Pulmonary artery endothelial cell (primary cell): Measurements from ENCODE around the gene GPRC5D. TPM values are rescaled to one million over a fixed set of nuclear protein-coding genes. Genes with fewer than 3 reads are reported as not detected.

Experiments
- DNase-seq: peaks from one replicate; pipeline ENCODE4 v3.0.0-alpha.2; 2011; ENCODE audit warnings: low read depth, low spot score
- total RNA-seq: library from RNA; depleted of rRNA; stranded (reverse); fragments of >200 nt; gene quantifications from 2 replicates; pipeline ENCODE4 v1.2.3, GENCODE V29; 2014

GPRC5D gene
- total RNA-seq, 1 donor from 2014 or later, result not detected

GRCh38 chr12:12908711-12909110, 43.3 kb downstream of the GPRC5D start:
- no peak for DNase-seq

- DNase-seq, result no peak
Measured at GRCh38 chr12:12908252-12908651, 43.7 kb downstream of the GPRC5D start.

DNA sequence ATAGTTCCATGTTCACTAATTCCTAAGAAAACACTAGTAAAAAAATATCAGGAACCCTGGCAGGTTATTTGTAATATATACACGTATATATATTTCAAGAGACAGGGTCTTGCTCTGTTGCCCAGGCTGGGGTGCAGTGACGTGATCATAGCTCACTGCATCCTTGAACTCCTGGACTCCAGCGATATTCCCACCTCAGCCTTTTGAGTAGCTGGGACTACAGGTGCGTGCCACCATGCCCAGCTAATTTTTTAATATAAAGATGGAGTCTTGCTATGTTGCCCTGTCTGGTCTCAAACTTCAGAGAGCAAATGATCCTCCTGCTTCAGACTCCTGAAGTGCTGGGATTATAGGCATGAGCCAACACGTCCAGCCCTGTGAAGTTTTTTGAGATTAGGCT, 44.4 kb downstream of the GPRC5D start:
- DNase-seq, result no peak

DNA sequence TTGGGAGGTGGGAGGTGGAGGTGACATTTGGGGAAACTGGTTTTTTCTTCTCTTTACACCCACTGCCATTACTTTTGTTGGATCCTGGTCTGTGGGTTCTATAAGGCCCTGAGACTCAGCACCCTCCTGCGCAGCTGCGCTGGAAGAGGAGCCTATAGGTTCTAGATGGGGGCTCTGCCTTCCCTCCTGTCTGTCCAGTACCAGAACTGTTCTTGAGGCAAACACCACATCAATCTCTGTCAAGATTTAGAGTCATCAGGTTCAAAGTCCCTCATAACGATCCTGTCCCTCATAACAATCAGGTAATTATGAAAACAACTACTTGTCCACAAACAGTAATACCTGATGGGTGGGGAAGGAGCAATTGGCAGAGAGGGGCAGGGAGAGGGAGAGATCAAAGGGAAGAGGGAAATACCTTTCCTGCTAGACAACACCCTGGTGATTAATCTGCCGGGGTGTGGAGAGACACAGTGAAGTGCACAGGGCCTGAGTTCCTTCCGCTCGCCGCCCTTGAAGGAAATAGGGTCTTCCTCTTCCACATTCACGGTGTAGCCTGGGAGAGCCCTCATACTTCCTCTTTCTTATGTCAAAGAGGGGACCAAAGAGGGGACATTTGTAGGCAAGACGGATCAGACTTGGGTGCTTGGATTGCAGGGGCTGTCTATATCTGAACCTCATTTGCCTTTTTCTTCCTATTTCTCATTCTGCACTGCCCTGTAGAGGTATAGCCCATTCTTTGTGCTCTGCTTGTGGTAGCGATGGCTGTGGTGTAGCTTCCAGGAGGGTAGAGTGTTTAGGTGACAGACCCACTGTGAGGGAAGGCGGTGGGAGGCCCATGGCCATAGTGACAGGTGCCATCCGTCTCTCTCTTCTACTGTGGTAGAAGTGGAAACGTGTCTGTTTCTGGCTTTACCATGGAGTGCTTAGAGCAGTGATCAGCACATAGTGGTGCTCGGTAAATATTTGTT, 48.0 kb downstream of the GPRC5D start:
- no peak for DNase-seq

GRCh38 chr12:12902036-12902435, 49.9 kb downstream of the GPRC5D start:
- DNase-seq, result no peak

GRCh38 chr12:12901158-12901791, 50.7 kb downstream of the GPRC5D start:
- DNase-seq, result no peak

GRCh38 chr12:12900786-12901157, 51.2 kb downstream of the GPRC5D start:
- no peak for DNase-seq

DNA sequence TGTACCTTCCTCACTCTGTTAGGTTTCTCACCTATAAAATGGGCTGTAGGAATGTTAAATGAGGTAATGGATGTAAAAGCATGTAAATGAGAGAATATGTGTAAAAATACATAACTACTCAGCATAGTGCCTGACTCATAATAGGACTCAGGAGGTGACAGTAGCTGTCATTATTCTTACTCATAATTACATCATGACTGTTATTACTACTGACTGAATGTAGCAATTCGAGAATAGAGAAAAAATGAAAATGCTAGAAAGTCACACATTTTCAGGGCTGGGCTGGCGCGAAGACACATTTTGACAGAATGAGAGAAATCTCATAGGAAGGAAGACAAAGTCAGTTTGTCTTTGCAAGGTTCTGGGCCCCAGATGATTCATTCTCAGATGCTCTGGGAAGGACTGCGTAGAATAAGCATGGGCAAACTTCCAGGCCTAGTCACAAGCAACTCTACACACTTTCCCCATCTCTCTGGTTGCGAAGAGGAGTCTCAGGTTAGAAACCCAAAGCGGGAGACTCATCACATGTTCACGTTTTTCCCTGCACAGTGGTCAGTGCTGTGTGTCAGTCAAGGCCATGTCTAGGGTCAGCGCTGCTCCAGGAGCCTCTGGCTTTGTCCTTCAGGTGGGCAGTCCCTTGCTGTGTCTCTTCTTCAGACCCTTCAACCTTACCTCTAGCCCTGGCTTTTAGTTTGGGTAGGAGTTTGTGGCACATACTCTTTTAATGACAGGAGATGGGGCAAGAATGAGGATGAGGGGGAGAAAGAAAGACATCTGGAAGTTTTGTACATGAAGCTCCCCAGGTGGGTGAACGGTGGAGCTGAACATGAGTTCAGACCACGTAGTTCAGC, 52.2 kb downstream of the GPRC5D start:
- peak; percentile 64 for DNase-seq

- DNase-seq, result no peak
Measured at GRCh38 chr12:12898911-12899511, 53.0 kb downstream of the GPRC5D start.

DNA sequence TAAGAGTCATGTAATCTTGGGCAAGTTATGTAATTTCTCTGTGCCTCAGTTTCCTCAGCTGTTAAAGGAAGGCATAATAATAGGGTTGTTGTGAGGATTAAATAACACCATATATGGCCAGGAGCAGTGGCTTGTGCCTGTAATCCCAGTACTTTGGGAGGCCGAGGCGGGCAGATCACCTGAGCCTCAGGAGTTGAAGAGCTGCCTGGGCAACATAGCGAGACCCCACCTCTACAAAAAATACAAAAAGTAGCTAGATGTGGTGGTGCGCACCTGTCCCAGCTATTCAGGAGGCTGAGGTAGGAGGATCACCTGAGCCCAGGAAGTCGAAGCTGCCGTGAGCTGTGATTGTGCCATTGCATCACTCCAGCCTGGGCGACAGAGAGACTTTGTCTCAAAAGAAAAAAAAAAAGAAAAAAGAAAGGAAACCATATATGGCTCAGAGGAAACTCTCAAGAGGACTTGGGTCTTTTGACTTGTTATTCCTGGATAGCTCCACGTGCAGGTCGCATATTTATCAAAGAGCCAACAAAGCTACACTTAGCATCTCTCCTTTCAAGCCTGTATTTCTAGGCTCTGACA, 53.7 kb downstream of the GPRC5D start:
- DNase-seq, result no peak

- DNase-seq, result no peak
Measured at GRCh38 chr12:12897302-12897701, 54.7 kb downstream of the GPRC5D start.

- no peak for DNase-seq
Measured at GRCh38 chr12:12896260-12896659, 55.7 kb downstream of the GPRC5D start.

GRCh38 chr12:12893438-12893837, 58.5 kb downstream of the GPRC5D start:
- DNase-seq, result no peak

DNA sequence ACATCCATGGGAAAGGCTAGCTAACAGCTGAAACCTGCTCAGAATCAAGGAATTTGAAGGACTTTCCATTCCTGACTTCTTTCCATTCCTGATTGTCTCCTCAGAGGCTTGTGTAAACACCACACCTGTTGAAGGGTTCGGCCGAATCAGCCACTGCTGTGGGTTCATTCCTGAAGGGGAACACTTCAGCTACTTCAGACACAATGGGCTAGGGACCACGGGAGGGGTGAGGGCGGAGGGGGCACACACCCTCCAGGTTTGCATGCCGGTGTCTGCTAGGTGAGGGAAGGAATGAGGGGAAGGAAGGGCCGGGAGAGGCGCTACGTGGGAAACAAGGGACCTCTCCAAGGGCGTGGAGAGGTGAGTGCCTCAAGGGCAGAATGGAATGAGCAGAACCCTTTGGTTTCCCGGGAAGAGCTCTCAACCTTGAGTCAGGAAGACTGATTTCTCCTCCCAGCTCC, 59.3 kb downstream of the GPRC5D start:
- DNase-seq, result no peak

DNA sequence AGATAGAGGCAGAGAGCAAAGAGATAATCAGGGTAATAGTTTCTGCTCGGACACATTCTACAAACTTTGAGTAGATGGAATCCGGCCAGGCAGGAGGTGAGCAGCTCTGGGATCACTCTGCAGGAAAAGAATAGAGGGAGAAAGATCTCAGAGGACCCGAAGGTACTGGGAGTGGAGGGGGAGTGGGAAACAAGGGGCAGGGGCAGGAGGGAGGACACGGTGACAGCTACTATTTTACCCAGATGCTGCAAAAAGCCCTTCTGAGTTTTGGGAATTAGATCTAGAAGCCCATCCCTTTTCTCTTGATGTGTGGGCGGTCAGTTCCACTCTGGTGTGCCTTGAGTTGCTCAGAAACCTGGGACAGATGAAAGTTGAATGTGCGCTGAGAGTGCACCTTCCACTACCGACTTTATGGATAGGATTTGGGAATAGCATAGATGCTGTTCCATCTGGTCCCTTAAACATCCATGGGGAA, 60.1 kb downstream of the GPRC5D start:
- no peak for DNase-seq

GRCh38 chr12:12891080-12891880, 60.7 kb downstream of the GPRC5D start, which contains the start of gene GPRC5A:
TSS of gene GPRC5A (plus strand) at chr12:12891562. CDS start at chr12:12908250, 16,688 bp downstream.
- peak; percentile 78 for DNase-seq
